SK-MEL-5 (cell line): ENCODE measurements around the gene PCDHA2. TPM values are rescaled to one million over a fixed set of nuclear protein-coding genes. Genes with fewer than 3 reads are reported as not detected.

Experiments
- DNase-seq: peaks from one replicate; pipeline ENCODE4 v3.0.0-alpha.2; 2016; ENCODE audit warnings: low read depth, low spot score
- in situ Hi-C: cut with HindIII; loops from 2 replicates; pipeline ENCODE4 v1.10.0; 2016; ENCODE audit warnings: low sequenced_read_pairs, high pct_unique_total_duplicates, low pct_unique_long_range_greater_than_20kb
- total RNA-seq: library from RNA; depleted of rRNA; stranded (reverse); fragments of >200 nt; shearing (Covaris generic); gene quantifications from 2 replicates; pipeline ENCODE4 v1.2.3, GENCODE V29; 2014; rRNA removed

The PCDHA2 gene
- total RNA-seq, 1 experiment from 2014 or later = 0.08 TPM

DNA sequence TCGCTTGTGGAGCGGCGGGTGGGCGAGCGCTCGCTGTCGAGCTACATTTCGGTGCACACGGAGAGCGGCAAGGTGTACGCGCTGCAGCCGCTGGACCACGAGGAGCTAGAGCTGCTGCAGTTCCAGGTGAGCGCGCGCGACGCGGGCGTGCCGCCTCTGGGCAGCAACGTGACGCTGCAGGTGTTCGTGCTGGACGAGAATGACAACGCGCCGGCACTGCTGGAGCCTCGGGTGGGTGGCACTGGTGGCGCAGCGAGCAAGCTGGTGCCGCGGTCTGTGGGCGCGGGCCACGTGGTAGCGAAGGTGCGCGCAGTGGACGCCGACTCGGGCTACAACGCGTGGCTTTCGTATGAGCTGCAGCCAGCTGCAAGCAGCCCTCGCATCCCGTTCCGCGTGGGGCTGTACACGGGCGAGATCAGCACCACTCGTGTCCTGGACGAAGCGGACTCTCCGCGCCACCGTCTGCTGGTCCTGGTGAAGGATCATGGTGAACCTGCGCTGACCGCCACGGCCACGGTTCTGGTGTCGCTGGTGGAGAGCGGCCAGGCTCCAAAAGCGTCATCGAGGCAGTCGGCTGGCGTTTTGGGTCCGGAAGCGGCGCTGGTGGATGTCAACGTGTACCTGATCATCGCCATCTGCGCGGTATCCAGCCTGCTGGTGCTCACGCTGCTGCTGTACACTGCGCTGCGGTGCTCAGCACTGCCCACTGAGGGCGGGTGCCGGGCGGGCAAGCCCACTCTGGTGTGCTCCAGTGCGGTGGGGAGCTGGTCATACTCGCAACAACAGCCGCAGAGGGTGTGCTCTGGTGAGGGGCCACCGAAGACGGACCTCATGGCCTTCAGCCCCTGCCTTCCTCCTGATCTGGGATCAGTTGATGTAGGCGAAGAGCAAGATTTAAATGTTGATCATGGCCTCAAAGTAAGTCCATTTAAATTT is 48.4 kb downstream of the PCDHA2 start:
- in situ Hi-C loops = no loop called here
- no peak for DNase-seq

Other genes starting within 250 kb of the PCDHA2 start
- gene EIF4EBP3, start 247.2 kb upstream of the PCDHA2 start, total RNA-seq = 3.6 and 5.7 TPM in 2 replicates
- gene SRA1, start 237.4 kb upstream of the PCDHA2 start, total RNA-seq = 32.2 and 40.9 TPM in 2 replicates
- 9.2 and 12.0 TPM in 2 replicates for gene APBB3, start 230.3 kb upstream of the PCDHA2 start, total RNA-seq
- gene SLC35A4, start 230.0 kb upstream of the PCDHA2 start, total RNA-seq = 14.2 and 16.7 TPM in 2 replicates
- gene CD14, start 161.7 kb upstream of the PCDHA2 start, total RNA-seq = not detected in 2 replicates
- 10.0 and 11.3 TPM in 2 replicates for gene TMCO6, start 155.4 kb upstream of the PCDHA2 start, total RNA-seq
- 78.7 and 94.2 TPM in 2 replicates for gene NDUFA2, start 147.2 kb upstream of the PCDHA2 start, total RNA-seq
- gene IK, start 147.0 kb upstream of the PCDHA2 start, total RNA-seq = 83.7 and 87.8 TPM in 2 replicates
- gene WDR55, start 129.9 kb upstream of the PCDHA2 start, total RNA-seq = 27.6 and 29.2 TPM in 2 replicates
- gene DND1, start 121.3 kb upstream of the PCDHA2 start, total RNA-seq = 0.26 and 0.75 TPM in 2 replicates
- gene HARS1, start 103.5 kb upstream of the PCDHA2 start, total RNA-seq = 58.6 and 67.8 TPM in 2 replicates
- gene HARS2, start 103.4 kb upstream of the PCDHA2 start, total RNA-seq = 38.9 and 39.8 TPM in 2 replicates
- 53.4 and 58.9 TPM in 2 replicates for gene ZMAT2, start 94.4 kb upstream of the PCDHA2 start, total RNA-seq
- 0.48 and 0.55 TPM in 2 replicates for gene PCDHA1, start 8.7 kb upstream of the PCDHA2 start, total RNA-seq
- 0.27 and 0.48 TPM in 2 replicates for gene PCDHA3, start 6.2 kb downstream of the PCDHA2 start, total RNA-seq
- gene PCDHA4, start 12.2 kb downstream of the PCDHA2 start, total RNA-seq = 0.48 and 0.67 TPM in 2 replicates
- 0.40 and 0.77 TPM in 2 replicates for gene PCDHA5, start 26.8 kb downstream of the PCDHA2 start, total RNA-seq
- gene PCDHA6, start 33.1 kb downstream of the PCDHA2 start, total RNA-seq = not detected in 2 replicates
- 1.3 and 1.4 TPM in 2 replicates for gene PCDHA7, start 39.4 kb downstream of the PCDHA2 start, total RNA-seq
- gene PCDHA8, start 46.3 kb downstream of the PCDHA2 start, total RNA-seq = 0.03 TPM in 1 of 2 replicates, not detected in the other
- gene PCDHA9, start 53.5 kb downstream of the PCDHA2 start, total RNA-seq = 0.05 TPM in 1 of 2 replicates, not detected in the other
- 0.16 TPM in 1 of 2 replicates, not detected in the other for gene PCDHA10, start 61.0 kb downstream of the PCDHA2 start, total RNA-seq
- 1.0 and 1.9 TPM in 2 replicates for gene PCDHA11, start 74.1 kb downstream of the PCDHA2 start, total RNA-seq
- 0.08 and 0.19 TPM in 2 replicates for gene PCDHA12, start 80.5 kb downstream of the PCDHA2 start, total RNA-seq
- gene PCDHA13, start 87.3 kb downstream of the PCDHA2 start, total RNA-seq = 0.29 and 0.53 TPM in 2 replicates
- gene PCDHAC1, start 131.4 kb downstream of the PCDHA2 start, total RNA-seq = 0.58 and 0.72 TPM in 2 replicates
- 0.32 TPM in 2 replicates for gene PCDHAC2, start 171.6 kb downstream of the PCDHA2 start, total RNA-seq